GM21381 (cell line): ENCODE results near the gene MOSPD3.
A peak's percentile ranks its signal among the peaks of the same experiment; 100 is the strongest.

ENCODE experiments used
- ATAC-seq: cut with Tn5 transposase; IDR thresholded peaks from one replicate; pipeline ENCODE4 v1.9.1; 2021; ENCODE audit warnings: mild to moderate bottlenecking, moderate library complexity; ENCODE audit not compliant: unreplicated experiment

The MOSPD3 gene

GRCh38 chr7:100590077-100590737 is 22.1 kb upstream of the MOSPD3 start:
- ATAC-seq = no peak

GRCh38 chr7:100591596-100591995 is 20.7 kb upstream of the MOSPD3 start:
- no peak for ATAC-seq

GRCh38 chr7:100595188-100595587 is 17.2 kb upstream of the MOSPD3 start:
- no peak for ATAC-seq

- no peak for ATAC-seq
Observed at GRCh38 chr7:100598425-100598824, 13.9 kb upstream of the MOSPD3 start.

GRCh38 chr7:100599911-100600729 is 12.2 kb upstream of the MOSPD3 start:
- ATAC-seq = no peak

GRCh38 chr7:100600730-100601038 is 11.7 kb upstream of the MOSPD3 start:
- no peak for ATAC-seq

GRCh38 chr7:100602889-100603725 is 9.2 kb upstream of the MOSPD3 start:
- ATAC-seq = no peak

- ATAC-seq = no peak
Observed at GRCh38 chr7:100603726-100604027, 8.7 kb upstream of the MOSPD3 start.

GRCh38 chr7:100604028-100604975 is 8.0 kb upstream of the MOSPD3 start:
- ATAC-seq = peak; percentile 54

- no peak for ATAC-seq
Observed at GRCh38 chr7:100604976-100605911, 7.1 kb upstream of the MOSPD3 start.

- ATAC-seq = no peak
Observed at GRCh38 chr7:100606313-100606712, 6.0 kb upstream of the MOSPD3 start.

GRCh38 chr7:100607111-100607510 is 5.2 kb upstream of the MOSPD3 start:
- no peak for ATAC-seq

- ATAC-seq = no peak
Observed at GRCh38 chr7:100609958-100610357, 2.4 kb upstream of the MOSPD3 start.

GRCh38 chr7:100612730-100613390 is 520 bp downstream of the MOSPD3 start:
- ATAC-seq = no peak

- ATAC-seq = no peak
Observed at GRCh38 chr7:100613412-100614175, 1.3 kb downstream of the MOSPD3 start.

GRCh38 chr7:100614308-100614861 is 2.0 kb downstream of the MOSPD3 start:
- no peak for ATAC-seq

- ATAC-seq = no peak
Observed at GRCh38 chr7:100620239-100620638, 7.9 kb downstream of the MOSPD3 start.

GRCh38 chr7:100620804-100621203 is 8.5 kb downstream of the MOSPD3 start:
- ATAC-seq = no peak
